Endothelial cell of umbilical vein (primary cell): ENCODE measurements around the gene TBX4. TPM values are rescaled to one million over a fixed set of nuclear protein-coding genes. Genes with fewer than 3 reads are reported as not detected.

ENCODE experiments used
- BruUV-seq: library from RNA; stranded (reverse); fragments of 400-500 nt; replicated peaks from 2 replicates; lab custom pipeline; 2021; lab: Mats Ljungman, UMichigan
- CTCF ChIA-PET: fragments of 300-600, 350-600 bp; sonication (Branson Sonifier 250); formaldehyde crosslinking; loops from one replicate; lab custom pipeline; 2021; ENCODE audit warnings: antibody characterized with exemption, inconsistent platforms; lab: Charles Lee
- POLR2A ChIA-PET: fragments of 300-600, 350-600 bp; sonication (Branson Sonifier 250); formaldehyde crosslinking; loops from one replicate; lab custom pipeline; 2021; ENCODE audit warnings: antibody characterized with exemption, inconsistent platforms; lab: Charles Lee
- DNase-seq: peaks from one replicate; pipeline ENCODE4 v3.0.0-alpha.2; 2011; ENCODE audit warnings: low read depth, low spot score
- FAIRE-seq: peaks from 2 replicates; lab custom pipeline; 2011; peaks lifted over from hg19 to GRCh38; lab: Jason Lieb, UNC
- H2AFZ ChIP-seq: 2 replicates; pipeline ENCODE4 v1.6.0; 2012; ENCODE audit warnings: low read depth, low read length, control low read depth, inconsistent platforms
- H3K27ac ChIP-seq: 2 replicates; pipeline ENCODE4 v1.5.1; 2011; ENCODE audit warnings: low read depth, mild to moderate bottlenecking, control low read depth, low read length, moderate library complexity; ENCODE audit not compliant: insufficient read depth
- H3K27me3 ChIP-seq, 2 experiments: 2 replicates each; pipeline versions ENCODE4 v1.6.0 to v1.6.1; 2011; ENCODE audit warnings: low read length in 2 of 2, mixed read lengths in 1 of 2; ENCODE audit not compliant: control insufficient read depth in 2 of 2, insufficient read depth in 2 of 2
- H3K36me3 ChIP-seq, 2 experiments: 2 replicates in 1 of 2; 3 replicates in 1 of 2; pipeline ENCODE4 v1.5.1; 2011; ENCODE audit warnings: low read length in 2 of 2, mild to moderate bottlenecking in 1 of 2, moderate library complexity in 1 of 2; ENCODE audit not compliant: control insufficient read depth in 2 of 2, insufficient read depth in 2 of 2; ENCODE audit errors: extremely low read depth in 1 of 2
- H3K4me1 ChIP-seq: 3 replicates; pipeline ENCODE4 v1.5.1; 2011; ENCODE audit warnings: mild to moderate bottlenecking, low read length; ENCODE audit not compliant: control insufficient read depth, insufficient read depth; ENCODE audit errors: extremely low read depth
- H3K4me2 ChIP-seq: 2 replicates; pipeline ENCODE4 v1.6.1; 2011; ENCODE audit warnings: low read length, control low read depth, mixed read lengths; ENCODE audit not compliant: insufficient read depth
- H3K4me3 ChIP-seq, 3 experiments: fragments of 200-600 bp in 1 of 3; sonication (generic), shearing (Covaris generic) in 1 of 3; replicated peaks in 1 of 3; 2 replicates each; pipeline ENCODE4 v1.5.1; 2011 to 2016; ENCODE audit warnings: control low read depth in 3 of 3, low read length in 3 of 3, mild to moderate bottlenecking in 2 of 3, inconsistent platforms in 1 of 3, low read depth in 1 of 3, moderate library complexity in 1 of 3; ENCODE audit not compliant: insufficient read depth in 1 of 3
- H3K79me2 ChIP-seq: 2 replicates; pipeline ENCODE4 v1.6.0; 2012; ENCODE audit warnings: low read length, inconsistent platforms; ENCODE audit not compliant: control insufficient read depth, insufficient read depth
- H3K9ac ChIP-seq: replicated peaks from 2 replicates; pipeline ENCODE3; 2011; ENCODE audit warnings: low read length, control low read depth; ENCODE audit not compliant: insufficient read depth; ENCODE audit errors: extremely low read depth
- H3K9me1 ChIP-seq: replicated peaks from 3 replicates; pipeline ENCODE4 v1.6.0; 2011; ENCODE audit warnings: mild to moderate bottlenecking, low read length; ENCODE audit not compliant: control insufficient read depth, insufficient read depth; ENCODE audit errors: extremely low read depth
- H3K9me3 ChIP-seq: replicated peaks from 2 replicates; pipeline ENCODE4 v1.5.1; 2012; ENCODE audit warnings: low read length, inconsistent platforms; ENCODE audit not compliant: control insufficient read depth, insufficient read depth
- H4K20me1 ChIP-seq: replicated peaks from 2 replicates; pipeline ENCODE3; 2011; ENCODE audit warnings: mild to moderate bottlenecking, low read length; ENCODE audit not compliant: control insufficient read depth, insufficient read depth; ENCODE audit errors: extremely low read depth
- CTCF ChIP-seq, 2 donors: IDR thresholded peaks; 1 replicate in 1 of 2; 2 replicates in 1 of 2; pipeline ENCODE4 v1.5.1; 2011; ENCODE audit warnings: low read length in 2 of 2, mild to moderate bottlenecking in 2 of 2, moderate library complexity in 2 of 2, control low read depth in 1 of 2, inconsistent platforms in 1 of 2, low read depth in 1 of 2; ENCODE audit not compliant: insufficient read depth in 1 of 2; ENCODE audit errors: extremely low read depth in 1 of 2
- EZH2 ChIP-seq: IDR thresholded peaks from 2 replicates; pipeline ENCODE4 v1.6.1; 2012; ENCODE audit warnings: borderline replicate concordance, low read depth, mild to moderate bottlenecking, moderate library complexity, low read length, inconsistent platforms; ENCODE audit not compliant: severe bottlenecking
- FOS ChIP-seq: IDR thresholded peaks from 2 replicates; pipeline ENCODE4 v1.6.1; 2011; ENCODE audit warnings: mild to moderate bottlenecking, low read length, moderate library complexity, borderline replicate concordance; ENCODE audit not compliant: insufficient read depth
- GATA2 ChIP-seq: IDR thresholded peaks from 2 replicates; pipeline ENCODE4 v1.7.0; 2011; ENCODE audit warnings: low read depth, mild to moderate bottlenecking, moderate library complexity, mixed read lengths, low read length; ENCODE audit not compliant: insufficient read length, insufficient read depth
- JUN ChIP-seq: IDR thresholded peaks from 2 replicates; pipeline ENCODE4 v1.6.1; 2011; ENCODE audit warnings: borderline replicate concordance, low read depth; ENCODE audit not compliant: insufficient read length, insufficient read depth
- MAX ChIP-seq: IDR thresholded peaks from 2 replicates; pipeline ENCODE4 v1.6.1; 2011; ENCODE audit not compliant: insufficient read depth, insufficient read length
- MYC ChIP-seq: IDR thresholded peaks from one replicate; pipeline ENCODE4 v1.6.1; 2011; ENCODE audit warnings: mild to moderate bottlenecking, low read depth, low read length
- POLR2A ChIP-seq: IDR thresholded peaks from 2 replicates; pipeline ENCODE4 v1.6.1; 2012; ENCODE audit warnings: low read depth, mild to moderate bottlenecking, control low read depth, low read length
- POLR2AphosphoS5 ChIP-seq: IDR thresholded peaks from 2 replicates; pipeline ENCODE4 v1.6.1; 2012; ENCODE audit warnings: low read depth, mild to moderate bottlenecking, control low read depth, low read length, moderate library complexity; ENCODE audit not compliant: insufficient read depth
- dilution Hi-C: fragments of 300-500 bp; cut with MboI; formaldehyde crosslinking; loops from one replicate; pipeline ENCODE4 v1.15.0; 2019; ENCODE audit warnings: low sequenced_read_pairs; ENCODE audit not compliant: extremely low pct_ligation_motif_present
- intact Hi-C: fragments of 100-400 bp; cut with micrococcal nuclease; formaldehyde crosslinking; loops from one replicate; pipeline ENCODE4 v1.10.0; 2022
- polyA plus RNA-seq, 4 experiments: library from polyadenylated mRNA; depleted of rRNA in 3 of 4; stranded (reverse) in 3 of 4; unstranded in 1 of 4; fragments of >200 nt; gene quantifications; 2 replicates each; pipeline versions ENCODE4 v1.2.1 to v1.2.3, GENCODE V29; 2011 to 2012; ENCODE audit warnings: missing spikeins in 1 of 4
- total RNA-seq: library from RNA; stranded (reverse); gene quantifications from 2 replicates; pipeline ENCODE4 v1.2.3, GENCODE V29; 2021

TBX4 gene
- total and polyA plus RNA-seq, 2 donors (not counting 3 experiments of a cell fraction or from before 2014, with no cell fraction given) = not detected

- Histone ChIP-seq H3K27ac (no peak overlapping the region), H3K4me3 (no peak overlapping the region), H3K27me3 (peaks cover 2 to 7% of the 10 kb centered on the region in 2 experiments), H3K36me3 (no peaks in the 10 kb centered on the region), H3K79me2 (no peaks in the 10 kb centered on the region), H2AFZ (no peak overlapping the region), H3K9me1 (no peaks in the 10 kb centered on the region), H3K4me2 (no peak overlapping the region), H3K4me1 (no peaks in the 10 kb centered on the region), H3K9ac (no peak overlapping the region), H4K20me1 (no peaks in the 10 kb centered on the region), H3K9me3 (no peaks in the 10 kb centered on the region)
- FAIRE-seq = no peak
- intact Hi-C loops (no loop called here), dilution Hi-C loops (no loop called here)
- ChIA-PET POLR2A (no interaction called here), CTCF (no interaction called here)
- BruUV-seq = no TSS peak
- TF ChIP-seq FOS (no peak), POLR2AphosphoS5 (no peak), CTCF (IDR thresholded peaks at IDR 0.05; ENCODE audit: extremely low read depth in 1 of 2, insufficient read depth in 1 of 2, low read depth in 1 of 2, low read length in 2 of 2) (no peak), MAX (no peak), EZH2 (no peak), GATA2 (no peak), JUN (no peak), POLR2A (no peak), MYC (no peak)
- no peak for DNase-seq
Observed at GRCh38 chr17:61510237-61510636, 58.0 kb downstream of the TBX4 start.
